Osteocyte (in vitro differentiated cells): ENCODE results near the gene CRTAC1. TPM values are rescaled to one million over a fixed set of nuclear protein-coding genes. Genes with fewer than 3 reads are reported as not detected.
A peak's percentile ranks its signal among the peaks of the same experiment; 100 is the strongest.

Experiments used
- DNase-seq: peaks from one replicate; pipeline ENCODE4 v3.0.0; 2021; ENCODE audit warnings: mixed read lengths; ENCODE audit not compliant: unreplicated experiment; ENCODE audit errors: extremely low spot score
- H3K27ac Mint-ChIP-seq: one replicate; pipeline ENCODE4 v1.8.0; 2021; ENCODE audit warnings: mild to moderate bottlenecking, mixed read lengths; ENCODE audit not compliant: unreplicated experiment
- H3K27me3 Mint-ChIP-seq: one replicate; pipeline ENCODE4 v1.8.0; 2021; ENCODE audit warnings: mixed read lengths; ENCODE audit not compliant: unreplicated experiment
- H3K36me3 Mint-ChIP-seq: one replicate; pipeline ENCODE4 v1.8.0; 2021; ENCODE audit warnings: mixed read lengths; ENCODE audit not compliant: unreplicated experiment
- H3K4me1 Mint-ChIP-seq: one replicate; pipeline ENCODE4 v1.8.0; 2021; ENCODE audit warnings: mixed read lengths; ENCODE audit not compliant: unreplicated experiment
- H3K4me3 Mint-ChIP-seq: one replicate; pipeline ENCODE4 v1.8.0; 2021; ENCODE audit warnings: mild to moderate bottlenecking, moderate library complexity, mixed read lengths; ENCODE audit not compliant: unreplicated experiment
- H3K9me3 Mint-ChIP-seq: one replicate; pipeline ENCODE4 v1.8.0; 2021; ENCODE audit warnings: mixed read lengths; ENCODE audit not compliant: unreplicated experiment
- CTCF ChIP-seq: fragments of 200-600 bp; sonication (generic); IDR thresholded peaks from 2 replicates; pipeline ENCODE4 v1.5.0; 2021; ENCODE audit warnings: antibody characterized with exemption, mild to moderate bottlenecking, moderate library complexity
- total RNA-seq: library from RNA; stranded (reverse); gene quantifications from 2 replicates; pipeline ENCODE4 v1.2.1, GENCODE V29; 2021

The CRTAC1 gene
- total RNA-seq, 1 donor from 2014 or later: 0.16 TPM

- no peak for TF ChIP-seq CTCF
- Mint-ChIP-seq H3K4me3 (no peak overlapping the region), H3K27me3 (peaks cover 10% of the 10 kb centered on the region), H3K36me3 (no peaks in the 10 kb centered on the region), H3K9me3 (no peaks in the 10 kb centered on the region), H3K27ac (no peak overlapping the region), H3K4me1 (peaks cover 37% of the 10 kb centered on the region)
- no peak for DNase-seq
Observed at GRCh38 chr10:97892506-97892905, 137.9 kb downstream of the CRTAC1 start.

GRCh38 chr10:97891497-97892167 is 138.8 kb downstream of the CRTAC1 start:
- TF ChIP-seq CTCF: no peak
- H3K27me3 Mint-ChIP-seq: peaks cover 10% of the 10 kb centered on the region
- H3K9me3 Mint-ChIP-seq: no peaks in the 10 kb centered on the region
- peak overlapping the region; percentile 37 for H3K27ac Mint-ChIP-seq
- no peaks in the 10 kb centered on the region for H3K36me3 Mint-ChIP-seq
- peaks cover 41% of the 10 kb centered on the region for H3K4me1 Mint-ChIP-seq
- no peak overlapping the region for H3K4me3 Mint-ChIP-seq
- no peak for DNase-seq

- Mint-ChIP-seq H3K36me3 (no peaks in the 10 kb centered on the region), H3K27ac (peak overlapping the region; percentile 92)
- no peak for TF ChIP-seq CTCF
Observed at GRCh38 chr10:97889461-97890265, 140.8 kb downstream of the CRTAC1 start.

GRCh38 chr10:97888641-97889262 is 141.7 kb downstream of the CRTAC1 start:
- TF ChIP-seq CTCF: no peak
- H3K36me3 Mint-ChIP-seq: no peaks in the 10 kb centered on the region
- H3K27me3 Mint-ChIP-seq: peaks cover 2% of the 10 kb centered on the region
- H3K4me3 Mint-ChIP-seq: peak overlapping the region; percentile 51
- peak overlapping the region; percentile 92 for H3K27ac Mint-ChIP-seq
- H3K9me3 Mint-ChIP-seq: no peaks in the 10 kb centered on the region
- peaks cover 46% of the 10 kb centered on the region for H3K4me1 Mint-ChIP-seq
- no peak for DNase-seq

More at GRCh38 chr10:97889461-97890265, 140.8 kb downstream of the CRTAC1 start:
- Mint-ChIP-seq H3K4me3 (peak overlapping the region; percentile 51), H3K27me3 (peaks cover 5% of the 10 kb centered on the region), H3K4me1 (peaks cover 46% of the 10 kb centered on the region), H3K9me3 (no peaks in the 10 kb centered on the region)
- DNase-seq: peak; percentile 95

GRCh38 chr10:97888134-97888533 is 142.3 kb downstream of the CRTAC1 start:
- TF ChIP-seq CTCF: no peak
- no peaks in the 10 kb centered on the region for H3K9me3 Mint-ChIP-seq
- H3K4me3 Mint-ChIP-seq: no peak overlapping the region
- DNase-seq: no peak
- peak overlapping the region; percentile 92 for H3K27ac Mint-ChIP-seq
- H3K27me3 Mint-ChIP-seq: no peaks in the 10 kb centered on the region
- H3K36me3 Mint-ChIP-seq: no peaks in the 10 kb centered on the region
- H3K4me1 Mint-ChIP-seq: peaks cover 46% of the 10 kb centered on the region
